Ishikawa (cell line): ENCODE data around the gene P3R3URF.

Source experiments
- CEBPB ChIP-seq: IDR thresholded peaks from 2 replicates; pipeline ENCODE4 v1.6.1; 2012
- CREB1 ChIP-seq: IDR thresholded peaks from 2 replicates; pipeline ENCODE4 v1.6.1; 2012; ENCODE audit warnings: low read depth
- EGR1 ChIP-seq: IDR thresholded peaks from 2 replicates; pipeline ENCODE4 v1.6.1; 2012
- EP300 ChIP-seq: IDR thresholded peaks from 2 replicates; pipeline ENCODE4 v1.6.1; 2012; ENCODE audit warnings: borderline replicate concordance
- FOXM1 ChIP-seq: IDR thresholded peaks from 2 replicates; pipeline ENCODE4 v1.6.1; 2012; ENCODE audit warnings: low read depth, borderline replicate concordance
- MAX ChIP-seq: IDR thresholded peaks from 2 replicates; pipeline ENCODE4 v1.6.1; 2012
- NFIC ChIP-seq: IDR thresholded peaks from 2 replicates; pipeline ENCODE4 v1.6.1; 2012
- RAD21 ChIP-seq: IDR thresholded peaks from 2 replicates; pipeline ENCODE4 v1.6.1; 2012; ENCODE audit warnings: low read depth
- REST ChIP-seq: IDR thresholded peaks from 2 replicates; pipeline ENCODE4 v1.6.1; 2012; ENCODE audit warnings: low read depth, mild to moderate bottlenecking
- TAF1 ChIP-seq: IDR thresholded peaks from 2 replicates; pipeline ENCODE4 v1.6.1; 2012; ENCODE audit warnings: low read depth, mild to moderate bottlenecking
- TCF12 ChIP-seq: IDR thresholded peaks from 2 replicates; pipeline ENCODE4 v1.6.1; 2012; ENCODE audit warnings: low read depth
- TEAD4 ChIP-seq: IDR thresholded peaks from 2 replicates; pipeline ENCODE4 v1.6.1; 2012
- USF1 ChIP-seq: IDR thresholded peaks from 2 replicates; pipeline ENCODE4 v1.6.1; 2012
- YY1 ChIP-seq: IDR thresholded peaks from 2 replicates; pipeline ENCODE4 v1.6.1; 2012; ENCODE audit warnings: low read depth

- TF ChIP-seq YY1 (no peak), CREB1 (no peak), MAX (no peak), EP300 (no peak), RAD21 (peak; percentile 99), NFIC (0 out of 2 replicates have a peak, but pooled peaks have one; percentile 18), TAF1 (no peak), REST (no peak), USF1 (no peak), FOXM1 (no peak; the same call in 1 of the 2 replicates), CEBPB (no peak), EGR1 (no peak), TCF12 (no peak), TEAD4 (no peak)
Observed at GRCh38 chr1:46179138-46180081, 3.1 kb upstream of the P3R3URF start.
